ENCODE results near the gene AFF4.

The AFF4 gene

DNA sequence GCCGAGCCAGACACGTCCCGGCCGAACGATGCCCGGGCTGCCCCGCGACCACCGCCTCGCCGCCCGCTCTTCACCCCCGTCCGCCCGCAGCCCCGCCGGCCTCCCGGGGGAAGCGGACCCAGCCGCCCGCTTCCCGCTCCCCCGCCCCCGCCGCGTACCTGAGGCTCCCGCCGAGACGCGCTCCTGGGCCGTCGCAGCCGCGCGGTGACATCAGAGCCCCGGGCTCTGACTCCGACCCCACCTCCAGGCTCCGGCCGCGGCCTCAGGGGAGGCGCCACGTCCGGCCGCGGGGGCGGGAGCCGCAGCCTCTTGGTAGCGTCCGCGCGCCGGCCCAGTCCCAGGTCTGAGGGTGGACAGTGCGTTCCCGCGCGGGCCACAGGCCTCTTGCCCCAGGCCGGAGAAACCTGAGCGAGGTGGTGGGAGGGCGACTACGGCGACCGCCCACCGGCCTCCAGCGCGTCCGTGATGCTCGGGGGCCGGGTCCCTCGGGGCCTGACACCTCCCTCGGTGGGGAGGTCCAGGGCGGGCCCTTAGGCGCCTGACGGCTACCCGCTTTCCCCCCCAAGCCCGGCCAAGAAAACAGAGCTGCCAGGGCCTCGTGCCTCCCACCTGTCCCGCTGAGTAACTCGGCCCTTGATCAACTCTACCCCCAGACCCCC is 132.9 kb downstream of the AFF4 start, which contains the start of gene SHROOM1:
Gene SHROOM1 (minus strand): TSS at position 212 of the 659 bp plus-strand sequence. CDS start 4,507 bp downstream, outside the sequence.
- peak; percentile 75 for ATAC-seq
- no peak for TF ChIP-seq ESRRG (CRISPR knock-in tag; IDR thresholded peaks at IDR 0.05)
- TF ChIP-seq ZFP30 (CRISPR knock-in tag; IDR thresholded peaks at IDR 0.05), result no peak
- TF ChIP-seq ZFP3 (CRISPR knock-in tag; IDR thresholded peaks at IDR 0.05), result no peak
- TF ChIP-seq, protein P1, sequence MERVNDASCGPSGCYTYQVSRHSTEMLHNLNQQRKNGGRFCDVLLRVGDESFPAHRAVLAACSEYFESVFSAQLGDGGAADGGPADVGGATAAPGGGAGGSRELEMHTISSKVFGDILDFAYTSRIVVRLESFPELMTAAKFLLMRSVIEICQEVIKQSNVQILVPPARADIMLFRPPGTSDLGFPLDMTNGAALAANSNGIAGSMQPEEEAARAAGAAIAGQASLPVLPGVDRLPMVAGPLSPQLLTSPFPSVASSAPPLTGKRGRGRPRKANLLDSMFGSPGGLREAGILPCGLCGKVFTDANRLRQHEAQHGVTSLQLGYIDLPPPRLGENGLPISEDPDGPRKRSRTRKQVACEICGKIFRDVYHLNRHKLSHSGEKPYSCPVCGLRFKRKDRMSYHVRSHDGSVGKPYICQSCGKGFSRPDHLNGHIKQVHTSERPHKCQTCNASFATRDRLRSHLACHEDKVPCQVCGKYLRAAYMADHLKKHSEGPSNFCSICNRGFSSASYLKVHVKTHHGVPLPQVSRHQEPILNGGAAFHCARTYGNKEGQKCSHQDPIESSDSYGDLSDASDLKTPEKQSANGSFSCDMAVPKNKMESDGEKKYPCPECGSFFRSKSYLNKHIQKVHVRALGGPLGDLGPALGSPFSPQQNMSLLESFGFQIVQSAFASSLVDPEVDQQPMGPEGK (CRISPR knock-in tag; IDR thresholded peaks at IDR 0.05; ENCODE audit: borderline replicate concordance), result no peak
- TF ChIP-seq CSDC2 (CRISPR knock-in tag; IDR thresholded peaks at IDR 0.05), result no peak
- TF ChIP-seq, protein P2, sequence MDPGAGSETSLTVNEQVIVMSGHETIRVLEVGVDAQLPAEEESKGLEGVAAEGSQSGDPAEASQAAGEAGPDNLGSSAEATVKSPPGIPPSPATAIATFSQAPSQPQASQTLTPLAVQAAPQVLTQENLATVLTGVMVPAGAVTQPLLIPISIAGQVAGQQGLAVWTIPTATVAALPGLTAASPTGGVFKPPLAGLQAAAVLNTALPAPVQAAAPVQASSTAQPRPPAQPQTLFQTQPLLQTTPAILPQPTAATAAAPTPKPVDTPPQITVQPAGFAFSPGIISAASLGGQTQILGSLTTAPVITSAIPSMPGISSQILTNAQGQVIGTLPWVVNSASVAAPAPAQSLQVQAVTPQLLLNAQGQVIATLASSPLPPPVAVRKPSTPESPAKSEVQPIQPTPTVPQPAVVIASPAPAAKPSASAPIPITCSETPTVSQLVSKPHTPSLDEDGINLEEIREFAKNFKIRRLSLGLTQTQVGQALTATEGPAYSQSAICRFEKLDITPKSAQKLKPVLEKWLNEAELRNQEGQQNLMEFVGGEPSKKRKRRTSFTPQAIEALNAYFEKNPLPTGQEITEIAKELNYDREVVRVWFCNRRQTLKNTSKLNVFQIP (CRISPR knock-in tag; IDR thresholded peaks at IDR 0.05; ENCODE audit: borderline replicate concordance, low read depth), result no peak
- TF ChIP-seq RARB (CRISPR knock-in tag; IDR thresholded peaks at IDR 0.05), result no peak
- TF ChIP-seq, protein P3, sequence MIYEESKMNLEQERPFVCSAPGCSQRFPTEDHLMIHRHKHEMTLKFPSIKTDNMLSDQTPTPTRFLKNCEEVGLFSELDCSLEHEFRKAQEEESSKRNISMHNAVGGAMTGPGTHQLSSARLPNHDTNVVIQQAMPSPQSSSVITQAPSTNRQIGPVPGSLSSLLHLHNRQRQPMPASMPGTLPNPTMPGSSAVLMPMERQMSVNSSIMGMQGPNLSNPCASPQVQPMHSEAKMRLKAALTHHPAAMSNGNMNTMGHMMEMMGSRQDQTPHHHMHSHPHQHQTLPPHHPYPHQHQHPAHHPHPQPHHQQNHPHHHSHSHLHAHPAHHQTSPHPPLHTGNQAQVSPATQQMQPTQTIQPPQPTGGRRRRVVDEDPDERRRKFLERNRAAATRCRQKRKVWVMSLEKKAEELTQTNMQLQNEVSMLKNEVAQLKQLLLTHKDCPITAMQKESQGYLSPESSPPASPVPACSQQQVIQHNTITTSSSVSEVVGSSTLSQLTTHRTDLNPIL (CRISPR knock-in tag; IDR thresholded peaks at IDR 0.05; ENCODE audit: low read depth), result no peak
- TF ChIP-seq ZC3H10 (CRISPR knock-in tag; IDR thresholded peaks at IDR 0.05), result no peak
- TF ChIP-seq OSR1 (CRISPR knock-in tag; IDR thresholded peaks at IDR 0.05), result no peak
- TF ChIP-seq ARNTL (CRISPR knock-in tag; IDR thresholded peaks at IDR 0.05; ENCODE audit: borderline replicate concordance, low read depth), result no peak
- TF ChIP-seq, protein P4, sequence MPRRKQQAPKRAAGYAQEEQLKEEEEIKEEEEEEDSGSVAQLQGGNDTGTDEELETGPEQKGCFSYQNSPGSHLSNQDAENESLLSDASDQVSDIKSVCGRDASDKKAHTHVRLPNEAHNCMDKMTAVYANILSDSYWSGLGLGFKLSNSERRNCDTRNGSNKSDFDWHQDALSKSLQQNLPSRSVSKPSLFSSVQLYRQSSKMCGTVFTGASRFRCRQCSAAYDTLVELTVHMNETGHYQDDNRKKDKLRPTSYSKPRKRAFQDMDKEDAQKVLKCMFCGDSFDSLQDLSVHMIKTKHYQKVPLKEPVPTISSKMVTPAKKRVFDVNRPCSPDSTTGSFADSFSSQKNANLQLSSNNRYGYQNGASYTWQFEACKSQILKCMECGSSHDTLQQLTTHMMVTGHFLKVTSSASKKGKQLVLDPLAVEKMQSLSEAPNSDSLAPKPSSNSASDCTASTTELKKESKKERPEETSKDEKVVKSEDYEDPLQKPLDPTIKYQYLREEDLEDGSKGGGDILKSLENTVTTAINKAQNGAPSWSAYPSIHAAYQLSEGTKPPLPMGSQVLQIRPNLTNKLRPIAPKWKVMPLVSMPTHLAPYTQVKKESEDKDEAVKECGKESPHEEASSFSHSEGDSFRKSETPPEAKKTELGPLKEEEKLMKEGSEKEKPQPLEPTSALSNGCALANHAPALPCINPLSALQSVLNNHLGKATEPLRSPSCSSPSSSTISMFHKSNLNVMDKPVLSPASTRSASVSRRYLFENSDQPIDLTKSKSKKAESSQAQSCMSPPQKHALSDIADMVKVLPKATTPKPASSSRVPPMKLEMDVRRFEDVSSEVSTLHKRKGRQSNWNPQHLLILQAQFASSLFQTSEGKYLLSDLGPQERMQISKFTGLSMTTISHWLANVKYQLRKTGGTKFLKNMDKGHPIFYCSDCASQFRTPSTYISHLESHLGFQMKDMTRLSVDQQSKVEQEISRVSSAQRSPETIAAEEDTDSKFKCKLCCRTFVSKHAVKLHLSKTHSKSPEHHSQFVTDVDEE (CRISPR knock-in tag; IDR thresholded peaks at IDR 0.05), result no peak
- no peak for TF ChIP-seq PPARA (CRISPR knock-in tag; IDR thresholded peaks at IDR 0.05; ENCODE audit: borderline replicate concordance)
- TF ChIP-seq SNAI2 (CRISPR knock-in tag; IDR thresholded peaks at IDR 0.05), result no peak
- no peak for TF ChIP-seq GLIS3 (CRISPR knock-in tag; IDR thresholded peaks at IDR 0.05)
- TF ChIP-seq BACH2 (CRISPR knock-in tag; IDR thresholded peaks at IDR 0.05; ENCODE audit: borderline replicate concordance), result no peak
- TF ChIP-seq, protein P5, sequence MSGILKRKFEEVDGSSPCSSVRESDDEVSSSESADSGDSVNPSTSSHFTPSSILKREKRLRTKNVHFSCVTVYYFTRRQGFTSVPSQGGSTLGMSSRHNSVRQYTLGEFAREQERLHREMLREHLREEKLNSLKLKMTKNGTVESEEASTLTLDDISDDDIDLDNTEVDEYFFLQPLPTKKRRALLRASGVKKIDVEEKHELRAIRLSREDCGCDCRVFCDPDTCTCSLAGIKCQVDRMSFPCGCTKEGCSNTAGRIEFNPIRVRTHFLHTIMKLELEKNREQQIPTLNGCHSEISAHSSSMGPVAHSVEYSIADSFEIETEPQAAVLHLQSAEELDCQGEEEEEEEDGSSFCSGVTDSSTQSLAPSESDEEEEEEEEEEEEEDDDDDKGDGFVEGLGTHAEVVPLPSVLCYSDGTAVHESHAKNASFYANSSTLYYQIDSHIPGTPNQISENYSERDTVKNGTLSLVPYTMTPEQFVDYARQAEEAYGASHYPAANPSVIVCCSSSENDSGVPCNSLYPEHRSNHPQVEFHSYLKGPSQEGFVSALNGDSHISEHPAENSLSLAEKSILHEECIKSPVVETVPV (CRISPR knock-in tag; IDR thresholded peaks at IDR 0.05), result no peak
- TF ChIP-seq ZNF70 (CRISPR knock-in tag; IDR thresholded peaks at IDR 0.05), result no peak
- no peak for TF ChIP-seq TOX (CRISPR knock-in tag; IDR thresholded peaks at IDR 0.05; ENCODE audit: borderline replicate concordance)
- no peak for TF ChIP-seq TCF4 (CRISPR knock-in tag; IDR thresholded peaks at IDR 0.05; ENCODE audit: borderline replicate concordance)

DNA sequence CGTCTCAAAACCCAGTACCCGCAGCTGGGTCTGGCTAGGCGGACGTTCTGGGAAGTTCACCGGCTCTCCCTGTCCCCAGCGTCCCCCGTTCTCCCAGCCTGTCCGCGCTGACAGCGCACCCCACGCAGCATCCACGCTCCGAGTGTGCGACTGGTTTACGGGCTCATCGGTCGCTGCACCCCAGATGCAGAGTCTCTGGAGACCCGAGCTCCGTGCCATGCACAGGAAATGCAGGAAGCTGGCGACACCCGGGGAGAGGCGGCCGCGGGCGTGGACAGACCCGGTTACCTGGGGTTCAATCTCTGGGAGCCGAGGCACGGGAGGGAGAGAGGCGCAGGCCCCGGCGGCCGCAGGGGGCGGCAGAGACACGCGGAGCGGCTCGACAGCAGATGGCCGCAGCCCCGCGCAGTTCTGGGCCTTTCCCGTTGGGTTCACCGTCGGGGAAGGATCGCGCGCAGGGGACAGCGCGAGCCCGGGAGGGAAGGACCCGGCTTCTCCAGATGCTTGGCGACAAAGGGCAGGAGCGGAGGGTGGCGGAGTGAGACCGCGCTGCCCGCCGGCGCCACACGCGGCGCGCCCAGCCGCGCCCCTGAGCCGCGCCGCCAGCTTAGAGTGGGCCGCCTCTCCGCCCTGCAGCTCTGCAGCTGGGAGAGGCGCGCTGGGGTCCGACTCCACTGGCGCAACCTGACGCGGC is 133.5 kb downstream of the AFF4 start:
- TF ChIP-seq ZC3H10 (CRISPR knock-in tag; IDR thresholded peaks at IDR 0.05) (no peak), CSDC2 (CRISPR knock-in tag; IDR thresholded peaks at IDR 0.05) (no peak), TCF4 (CRISPR knock-in tag; IDR thresholded peaks at IDR 0.05; ENCODE audit: borderline replicate concordance) (peak; percentile 17; the same call in 1 of the 2 replicates), ARNTL (CRISPR knock-in tag; IDR thresholded peaks at IDR 0.05; ENCODE audit: borderline replicate concordance, low read depth) (no peak)
- peak; percentile 96 for ATAC-seq
